ENCODE data around the gene SEMA6D. TPM values are rescaled to one million over a fixed set of nuclear protein-coding genes. Genes with fewer than 3 reads are reported as not detected.
"Not testable (repeated sequence)": the region's sequence is repeated elsewhere in the genome, so short reads cannot be mapped to it uniquely, and the experiment has no call there.

SEMA6D gene
- polyA plus RNA-seq, 3 donors, result 28.4 to 38.1 (median 31.9) TPM

GRCh38 chr15:47716516-47716915 is 789 bp upstream of the SEMA6D start:
- no peak for DNase-seq (ENCODE audit: low read depth in 3 of 3, low spot score in 2 of 3)

- peak in 2 of 3 donors; percentile 26 to 29 for DNase-seq (ENCODE audit: low read depth in 3 of 3, low spot score in 2 of 3)
Measured at GRCh38 chr15:47718497-47719437, 1.5 kb downstream of the SEMA6D start.

GRCh38 chr15:47719730-47720129 is 2.4 kb downstream of the SEMA6D start:
- DNase-seq (ENCODE audit: low read depth in 3 of 3, low spot score in 2 of 3), result no peak

- DNase-seq (ENCODE audit: low read depth in 3 of 3, low spot score in 2 of 3), result no peak
Measured at GRCh38 chr15:47720555-47720954, 3.2 kb downstream of the SEMA6D start.

- DNase-seq (ENCODE audit: low read depth in 3 of 3, low spot score in 2 of 3), result no peak
Measured at GRCh38 chr15:47721676-47722075, 4.4 kb downstream of the SEMA6D start.

- no peak for DNase-seq (ENCODE audit: low read depth in 3 of 3, low spot score in 2 of 3)
Measured at GRCh38 chr15:47724346-47724745, 7.0 kb downstream of the SEMA6D start.

- DNase-seq (ENCODE audit: low read depth in 3 of 3, low spot score in 2 of 3), result no peak
Measured at GRCh38 chr15:47725051-47725450, 7.7 kb downstream of the SEMA6D start.

- no peak for DNase-seq (ENCODE audit: low read depth in 3 of 3, low spot score in 2 of 3)
Measured at GRCh38 chr15:47725906-47726305, 8.6 kb downstream of the SEMA6D start.

GRCh38 chr15:47726399-47726823 is 9.1 kb downstream of the SEMA6D start:
- DNase-seq (ENCODE audit: low read depth in 3 of 3, low spot score in 2 of 3), result no peak

- DNase-seq (ENCODE audit: low read depth in 3 of 3, low spot score in 2 of 3), result no peak
Measured at GRCh38 chr15:47727137-47727536, 9.8 kb downstream of the SEMA6D start.

GRCh38 chr15:47727676-47728075 is 10.4 kb downstream of the SEMA6D start:
- no peak for DNase-seq (ENCODE audit: low read depth in 3 of 3, low spot score in 2 of 3)

GRCh38 chr15:47728426-47728825 is 11.1 kb downstream of the SEMA6D start:
- no peak for DNase-seq (ENCODE audit: low read depth in 3 of 3, low spot score in 2 of 3)

GRCh38 chr15:47728886-47729285 is 11.6 kb downstream of the SEMA6D start:
- DNase-seq (ENCODE audit: low read depth in 3 of 3, low spot score in 2 of 3), result no peak

- no peak for DNase-seq (ENCODE audit: low read depth in 3 of 3, low spot score in 2 of 3)
Measured at GRCh38 chr15:47731230-47731629, 13.9 kb downstream of the SEMA6D start.

GRCh38 chr15:47732248-47732647 is 14.9 kb downstream of the SEMA6D start:
- no peak for DNase-seq (ENCODE audit: low read depth in 3 of 3, low spot score in 2 of 3)

- DNase-seq (ENCODE audit: low read depth in 3 of 3, low spot score in 2 of 3), result no peak
Measured at GRCh38 chr15:47733085-47733484, 15.8 kb downstream of the SEMA6D start.

- no peak for DNase-seq (ENCODE audit: low read depth in 3 of 3, low spot score in 2 of 3)
Measured at GRCh38 chr15:47736143-47736786, 19.0 kb downstream of the SEMA6D start.

GRCh38 chr15:47737477-47737876 is 20.2 kb downstream of the SEMA6D start:
- no peak for DNase-seq (ENCODE audit: low read depth in 3 of 3, low spot score in 2 of 3)

- not testable (repeated sequence) for DNase-seq (ENCODE audit: low read depth in 3 of 3, low spot score in 2 of 3)
Measured at GRCh38 chr15:47738144-47738825, 21.0 kb downstream of the SEMA6D start.

- no peak for DNase-seq (ENCODE audit: low read depth in 3 of 3, low spot score in 2 of 3)
Measured at GRCh38 chr15:47741082-47741481, 23.8 kb downstream of the SEMA6D start.

GRCh38 chr15:47741907-47742306 is 24.6 kb downstream of the SEMA6D start:
- no peak for DNase-seq (ENCODE audit: low read depth in 3 of 3, low spot score in 2 of 3)
